Endometrial microvascular endothelial cells (primary cell): ENCODE results near the gene CYP2A13. TPM values are rescaled to one million over a fixed set of nuclear protein-coding genes. Genes with fewer than 3 reads are reported as not detected.
"Not testable (repeated sequence)": the region's sequence is repeated elsewhere in the genome, so short reads cannot be mapped to it uniquely, and the experiment has no call there.

Experiments
- in situ Hi-C: cut with HindIII; loops from 2 replicates; pipeline ENCODE4 v1.10.0; 2017; ENCODE audit warnings: low sequenced_read_pairs, low pct_unique_long_range_greater_than_20kb; ENCODE audit errors: inconsistent ontology term
- total RNA-seq: library from RNA; depleted of rRNA; stranded (reverse); fragments of >200 nt; gene quantifications from one replicate; pipeline ENCODE4 v1.2.3, GENCODE V29; 2015; ENCODE audit errors: inconsistent ontology term

Gene CYP2A13
- total RNA-seq, 1 donor from 2014 or later = not detected

- in situ Hi-C loops = no loop called here
These were observed 24.6 kb downstream of the CYP2A13 start for GRCh38 chr19:41112728-41113290.

DNA sequence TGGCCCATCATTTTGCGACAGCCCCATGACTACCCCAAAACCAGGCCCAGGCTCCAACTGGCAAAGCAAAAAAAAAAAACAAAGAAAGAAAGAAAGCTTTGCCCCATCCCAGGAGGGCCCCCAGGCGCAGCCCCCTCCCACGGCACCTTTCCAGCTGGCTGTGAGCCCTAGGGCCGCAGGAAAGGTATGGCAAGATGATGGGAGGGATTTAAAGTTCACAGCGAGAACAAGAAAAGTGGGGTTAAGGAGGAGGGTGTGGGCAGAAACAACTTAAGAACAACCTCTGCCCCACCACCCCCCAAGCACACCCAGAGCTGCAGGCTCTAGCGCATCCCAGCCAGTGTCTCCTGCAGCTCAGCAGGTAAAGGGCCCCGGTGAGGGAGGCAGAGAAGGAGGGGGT lies 25.9 kb downstream of the CYP2A13 start, which contains the start of gene CYP2F1:
Gene CYP2F1, plus strand, starts transcription at position 301 of the 400 bp plus-strand sequence. CDS start 1,757 bp downstream, outside the sequence.
- in situ Hi-C loops = no loop called here

- in situ Hi-C loops = no loop called here
These were observed 28.0 kb downstream of the CYP2A13 start for GRCh38 chr19:41116261-41116660.

DNA sequence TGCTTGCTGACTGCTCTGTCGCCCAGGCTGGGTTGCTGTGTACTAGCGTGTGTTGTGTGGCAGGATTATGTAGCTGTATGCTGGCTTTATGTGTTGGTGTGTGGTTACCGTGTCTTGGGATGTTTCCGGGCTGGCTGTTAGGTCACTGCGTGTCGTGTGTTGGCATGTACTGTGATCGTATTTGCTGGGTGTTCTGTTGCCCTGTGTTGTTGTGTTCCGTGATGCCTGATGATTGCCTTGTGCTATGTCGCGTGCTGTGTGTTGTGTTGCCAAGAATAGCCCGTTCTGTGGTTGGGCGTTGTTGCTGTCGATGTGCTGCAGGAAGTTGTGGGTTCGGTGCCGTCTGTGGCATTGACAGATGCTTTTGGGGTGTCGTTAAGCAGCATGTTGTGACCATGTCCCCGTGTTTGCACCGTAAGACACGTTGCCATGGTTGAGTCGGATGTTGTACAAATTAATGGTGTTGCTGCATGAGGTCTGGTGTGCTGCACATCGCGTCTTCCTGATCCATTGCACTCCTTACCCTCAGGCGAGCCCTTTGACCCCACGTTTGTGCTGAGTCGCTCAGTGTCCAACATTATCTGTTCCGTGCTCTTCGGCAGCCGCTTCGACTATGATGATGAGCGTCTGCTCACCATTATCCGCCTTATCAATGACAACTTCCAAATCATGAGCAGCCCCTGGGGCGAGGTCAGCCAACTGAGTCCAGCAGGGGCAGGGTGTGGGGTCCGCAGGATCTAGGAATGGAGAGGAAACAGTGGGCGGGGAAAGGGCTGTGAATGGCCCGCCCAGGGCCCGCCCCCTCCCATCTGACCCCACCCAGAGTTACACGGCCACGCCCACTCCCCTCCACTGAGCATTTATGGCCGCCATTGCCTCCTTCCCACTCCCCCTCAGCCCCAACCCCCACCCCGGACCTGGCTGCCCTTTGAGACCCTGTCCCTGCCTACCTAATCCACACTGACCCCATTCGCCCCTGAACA lies 33.0 kb downstream of the CYP2A13 start:
- in situ Hi-C loops = not testable (repeated sequence)

GRCh38 chr19:41122846-41123245 lies 34.6 kb downstream of the CYP2A13 start:
- in situ Hi-C loops = not testable (repeated sequence)

DNA sequence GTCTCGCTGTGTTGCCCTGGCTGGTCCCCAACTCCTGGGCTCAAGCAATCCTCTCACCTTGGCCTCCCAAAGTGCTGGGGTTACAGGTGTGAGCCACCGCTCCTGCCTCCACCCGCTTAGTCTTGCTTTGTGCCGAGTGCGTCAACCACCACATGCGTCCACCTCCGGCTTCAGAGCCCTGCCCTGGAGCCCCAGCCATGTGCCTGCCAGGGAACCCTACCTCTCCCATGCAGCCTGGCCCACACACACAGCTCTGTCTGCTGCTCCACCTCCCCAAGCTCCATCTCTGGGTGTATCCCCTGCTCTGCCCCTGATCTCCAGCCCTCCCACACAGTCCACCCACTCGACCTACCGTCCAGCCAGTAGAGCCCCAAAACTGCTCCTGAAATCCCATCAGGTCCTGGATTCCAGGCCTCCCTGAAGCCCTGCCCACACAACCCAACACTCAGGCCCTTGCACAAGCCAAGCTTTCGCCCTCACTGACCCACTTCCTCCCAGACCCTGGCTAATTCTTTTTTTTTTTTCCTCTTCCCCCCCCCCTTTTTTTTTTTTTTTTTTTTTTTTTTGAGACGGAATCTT lies 35.6 kb downstream of the CYP2A13 start:
- in situ Hi-C loops = no loop called here

GRCh38 chr19:41126765-41127203 lies 38.5 kb downstream of the CYP2A13 start:
- in situ Hi-C loops = not testable (repeated sequence)

GRCh38 chr19:41127362-41127761 lies 39.1 kb downstream of the CYP2A13 start:
- in situ Hi-C loops = not testable (repeated sequence)

GRCh38 chr19:41127801-41128300 lies 39.6 kb downstream of the CYP2A13 start:
- in situ Hi-C loops = not testable (repeated sequence)

DNA sequence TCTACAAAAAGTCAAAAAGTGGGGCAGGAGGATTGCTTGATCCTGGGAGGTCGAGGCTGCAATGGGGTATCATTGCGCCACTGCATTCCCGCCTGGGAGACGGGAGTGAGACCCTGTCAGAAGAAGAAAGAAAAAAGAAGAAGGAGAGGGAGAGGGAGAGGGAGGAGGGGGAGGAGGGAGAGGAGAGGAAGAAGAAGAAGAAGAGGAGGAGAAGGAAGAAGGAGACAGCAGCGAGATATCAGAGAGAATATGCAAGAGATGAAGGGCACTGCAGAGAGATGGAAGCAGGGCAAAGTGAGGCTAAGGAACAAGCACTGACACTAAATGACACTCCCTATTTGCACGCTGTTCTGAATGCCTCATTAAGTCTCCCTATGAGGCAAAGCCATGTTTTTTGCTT lies 40.4 kb downstream of the CYP2A13 start:
- in situ Hi-C loops = no loop called here

DNA sequence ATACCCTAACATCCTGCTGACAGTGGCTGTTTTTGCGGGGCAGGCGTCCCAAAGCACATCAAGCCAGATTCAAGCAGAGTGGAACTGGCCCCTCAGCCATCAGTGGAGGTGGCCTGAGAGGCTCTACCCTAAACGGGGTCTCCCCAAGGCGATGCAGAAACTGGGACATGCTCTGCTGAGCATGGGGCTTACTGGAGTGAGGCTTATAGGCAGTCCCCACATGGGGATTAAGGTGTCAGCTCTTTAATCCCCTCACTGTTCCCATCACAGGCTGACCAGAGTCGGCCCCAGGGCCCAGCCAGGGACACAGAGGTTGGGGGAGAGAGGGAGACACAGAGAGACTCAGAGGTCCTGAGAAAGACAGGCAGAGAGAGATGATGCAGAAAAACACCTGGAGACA lies 42.9 kb downstream of the CYP2A13 start:
- in situ Hi-C loops = no loop called here

DNA sequence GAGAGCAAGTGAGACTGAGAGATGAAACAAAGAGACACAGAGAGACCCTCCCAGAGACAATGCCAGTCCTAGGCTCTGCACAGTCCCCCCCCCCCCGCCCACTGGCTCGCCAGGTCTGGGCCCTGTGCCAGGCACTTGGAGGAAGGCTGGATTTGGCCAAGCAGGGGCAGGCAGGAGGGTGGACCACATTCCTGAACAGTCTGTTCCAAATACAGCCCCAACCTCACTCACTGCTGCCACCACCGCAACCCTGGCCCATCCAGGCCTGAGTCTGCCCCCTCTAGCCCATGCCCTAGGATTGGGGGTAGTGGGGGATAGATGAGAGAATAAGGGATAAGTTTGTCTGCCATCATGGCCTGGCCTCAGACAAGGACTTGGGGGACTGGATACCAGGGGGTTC lies 45.0 kb downstream of the CYP2A13 start:
- in situ Hi-C loops = no loop called here

DNA sequence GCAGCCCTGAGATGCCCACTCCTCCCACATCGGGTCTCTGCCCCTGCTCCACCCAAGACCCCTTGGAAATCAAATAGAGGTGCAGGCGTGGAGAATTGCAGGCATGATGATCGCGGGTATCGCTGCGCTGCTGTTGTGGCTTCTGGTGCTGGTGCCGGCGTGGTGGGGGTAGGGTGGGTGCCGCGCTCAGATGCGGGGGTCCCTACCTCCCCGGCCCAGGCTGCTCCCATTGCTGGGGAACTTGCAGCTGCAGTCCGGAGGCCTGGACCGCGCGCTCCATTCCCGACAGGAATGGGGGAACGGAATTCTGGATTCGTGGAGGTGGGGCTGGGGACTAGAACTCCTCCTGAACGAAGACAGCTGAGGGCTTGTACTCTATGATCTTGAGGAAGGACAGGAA lies 46.4 kb downstream of the CYP2A13 start:
- in situ Hi-C loops = no loop called here

DNA sequence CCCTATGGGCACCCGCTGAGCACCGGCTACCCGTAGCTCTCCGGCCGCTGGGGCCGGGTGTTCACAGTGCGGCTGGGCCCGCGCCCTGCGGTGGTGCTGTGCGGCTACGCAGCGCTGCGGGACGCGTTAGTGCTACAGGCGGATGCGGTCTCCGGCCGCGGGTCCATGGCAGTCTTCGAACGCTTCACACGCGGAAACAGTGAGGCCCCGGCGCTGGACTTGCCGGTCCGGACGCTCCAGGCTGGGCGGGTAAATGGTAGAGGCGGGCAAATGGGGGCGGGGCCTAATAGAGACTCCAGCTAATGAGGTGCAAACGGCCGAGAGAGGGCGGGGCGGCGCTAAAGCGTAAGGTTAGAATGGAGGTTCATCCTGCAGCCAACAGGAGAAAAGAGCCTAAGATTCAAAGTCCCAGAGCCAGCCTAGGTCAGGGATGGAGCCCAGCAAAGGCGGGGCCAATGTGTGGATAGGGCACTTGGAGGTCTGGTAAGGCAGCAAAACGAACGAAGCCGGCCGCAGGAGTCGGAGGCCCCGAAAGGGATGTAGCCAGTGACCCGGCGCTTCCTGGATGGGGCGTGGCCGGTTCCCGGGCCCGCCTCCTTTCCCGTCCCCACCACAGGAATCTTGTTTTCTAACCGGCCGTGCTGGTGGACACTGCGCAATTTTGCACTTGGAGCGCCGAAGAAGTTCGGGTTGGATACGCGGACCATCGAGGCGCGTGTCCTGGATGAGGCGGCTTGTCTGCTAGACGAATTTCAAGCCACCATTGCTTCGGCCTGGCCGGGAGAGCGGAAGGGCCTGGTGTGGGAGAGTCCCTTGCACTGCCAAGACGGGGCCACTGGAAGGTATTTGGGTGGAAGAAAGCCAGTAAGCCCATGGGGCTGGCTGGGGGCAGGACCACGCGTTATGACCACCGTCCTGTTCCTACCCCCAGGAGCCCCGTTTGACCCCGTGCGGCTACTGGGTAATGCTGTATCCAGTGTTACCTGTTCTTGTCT lies 47.4 kb downstream of the CYP2A13 start:
- in situ Hi-C loops = not testable (repeated sequence)

- in situ Hi-C loops = no loop called here
These were observed 48.6 kb downstream of the CYP2A13 start for GRCh38 chr19:41136636-41137455.

- in situ Hi-C loops = no loop called here
These were observed 56.2 kb downstream of the CYP2A13 start for GRCh38 chr19:41144403-41144802.
